Panc1 (cell line): ENCODE results near the gene SMIM22.

Experiments
- CTCF ChIP-seq: fragments of 450-650 bp; IDR thresholded peaks from 2 replicates; pipeline ENCODE4 v1.5.1; 2017; ENCODE audit warnings: mild to moderate bottlenecking
- POLR2AphosphoS5 ChIP-seq: IDR thresholded peaks from 2 replicates; pipeline ENCODE4 v1.6.1; 2012; ENCODE audit warnings: mild to moderate bottlenecking, low read depth, low read length, moderate library complexity

- TF ChIP-seq CTCF (no peak), POLR2AphosphoS5 (no peak)
These were observed 4.1 kb downstream of the SMIM22 start for GRCh38 chr16:4799171-4799855.
